GM13977 (cell line): ENCODE results near the gene KIF5A.
"Not testable (repeated sequence)": the region's sequence is repeated elsewhere in the genome, so short reads cannot be mapped to it uniquely, and the experiment has no call there.

Source experiments
- DNase-seq: peaks from one replicate; pipeline ENCODE4 v3.0.0; 2012; ENCODE audit warnings: low spot score
- in situ Hi-C: fragments of 300-500 bp; cut with MboI; formaldehyde crosslinking; loops from one replicate; pipeline ENCODE4 v1.12.0; 2022; ENCODE audit warnings: low sequenced_read_pairs, low pct_unique_long_range_greater_than_20kb, mixed read lengths, inconsistent platforms; ENCODE audit not compliant: unreplicated experiment
- TF ChIP-seq, protein P1 (sequence below): IDR thresholded peaks from 2 replicates; pipeline ENCODE4 v1.5.1; 2012; ENCODE audit warnings: mild to moderate bottlenecking, control low read depth; ENCODE audit not compliant: insufficient read depth; ENCODE audit errors: extremely low read depth, missing control alignments

The KIF5A gene

DNA sequence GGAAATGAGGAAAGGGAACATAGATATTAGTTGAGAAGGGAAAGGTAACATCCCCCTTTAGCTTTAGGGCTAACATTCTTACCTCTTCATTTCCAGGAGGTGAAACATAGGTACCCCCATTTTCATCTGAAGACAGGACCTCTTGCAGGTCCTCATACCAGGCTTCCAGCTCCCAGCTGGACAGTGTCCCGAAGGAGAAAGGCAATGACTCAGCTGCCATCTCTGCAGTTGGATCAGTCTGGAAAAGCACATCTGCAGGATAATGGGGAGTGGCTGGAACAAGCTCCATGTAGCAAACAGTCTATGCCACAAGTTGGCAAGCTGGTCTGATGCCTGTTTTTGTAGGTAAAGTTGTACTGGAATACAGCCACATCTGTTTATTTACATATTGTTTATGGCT lies 32.7 kb upstream of the KIF5A start:
- in situ Hi-C loops, result no loop called here
- no peak for DNase-seq
- TF ChIP-seq, protein P1, sequence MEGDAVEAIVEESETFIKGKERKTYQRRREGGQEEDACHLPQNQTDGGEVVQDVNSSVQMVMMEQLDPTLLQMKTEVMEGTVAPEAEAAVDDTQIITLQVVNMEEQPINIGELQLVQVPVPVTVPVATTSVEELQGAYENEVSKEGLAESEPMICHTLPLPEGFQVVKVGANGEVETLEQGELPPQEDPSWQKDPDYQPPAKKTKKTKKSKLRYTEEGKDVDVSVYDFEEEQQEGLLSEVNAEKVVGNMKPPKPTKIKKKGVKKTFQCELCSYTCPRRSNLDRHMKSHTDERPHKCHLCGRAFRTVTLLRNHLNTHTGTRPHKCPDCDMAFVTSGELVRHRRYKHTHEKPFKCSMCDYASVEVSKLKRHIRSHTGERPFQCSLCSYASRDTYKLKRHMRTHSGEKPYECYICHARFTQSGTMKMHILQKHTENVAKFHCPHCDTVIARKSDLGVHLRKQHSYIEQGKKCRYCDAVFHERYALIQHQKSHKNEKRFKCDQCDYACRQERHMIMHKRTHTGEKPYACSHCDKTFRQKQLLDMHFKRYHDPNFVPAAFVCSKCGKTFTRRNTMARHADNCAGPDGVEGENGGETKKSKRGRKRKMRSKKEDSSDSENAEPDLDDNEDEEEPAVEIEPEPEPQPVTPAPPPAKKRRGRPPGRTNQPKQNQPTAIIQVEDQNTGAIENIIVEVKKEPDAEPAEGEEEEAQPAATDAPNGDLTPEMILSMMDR, result no peak

DNA sequence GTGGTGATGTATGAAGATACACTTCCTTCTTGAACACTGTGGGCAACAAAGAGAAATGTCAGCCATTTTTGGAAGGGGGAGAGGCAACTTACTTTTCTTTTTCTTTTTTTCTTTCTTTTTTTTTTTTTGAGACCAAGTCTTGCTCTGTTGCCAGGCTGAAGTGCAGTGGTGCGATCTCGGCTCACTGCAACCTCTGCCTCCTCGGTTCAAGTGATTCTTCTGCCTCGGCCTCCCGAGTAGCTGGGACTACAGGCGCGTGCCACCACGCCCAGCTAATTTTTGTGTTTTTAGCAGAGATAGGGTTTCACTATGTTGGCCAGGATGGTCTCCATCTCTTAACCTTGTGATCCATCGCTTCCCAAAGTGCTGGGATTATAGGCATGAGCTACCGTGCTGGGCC lies 32.1 kb upstream of the KIF5A start:
- DNase-seq, in situ Hi-C loops: not testable (repeated sequence)

DNA sequence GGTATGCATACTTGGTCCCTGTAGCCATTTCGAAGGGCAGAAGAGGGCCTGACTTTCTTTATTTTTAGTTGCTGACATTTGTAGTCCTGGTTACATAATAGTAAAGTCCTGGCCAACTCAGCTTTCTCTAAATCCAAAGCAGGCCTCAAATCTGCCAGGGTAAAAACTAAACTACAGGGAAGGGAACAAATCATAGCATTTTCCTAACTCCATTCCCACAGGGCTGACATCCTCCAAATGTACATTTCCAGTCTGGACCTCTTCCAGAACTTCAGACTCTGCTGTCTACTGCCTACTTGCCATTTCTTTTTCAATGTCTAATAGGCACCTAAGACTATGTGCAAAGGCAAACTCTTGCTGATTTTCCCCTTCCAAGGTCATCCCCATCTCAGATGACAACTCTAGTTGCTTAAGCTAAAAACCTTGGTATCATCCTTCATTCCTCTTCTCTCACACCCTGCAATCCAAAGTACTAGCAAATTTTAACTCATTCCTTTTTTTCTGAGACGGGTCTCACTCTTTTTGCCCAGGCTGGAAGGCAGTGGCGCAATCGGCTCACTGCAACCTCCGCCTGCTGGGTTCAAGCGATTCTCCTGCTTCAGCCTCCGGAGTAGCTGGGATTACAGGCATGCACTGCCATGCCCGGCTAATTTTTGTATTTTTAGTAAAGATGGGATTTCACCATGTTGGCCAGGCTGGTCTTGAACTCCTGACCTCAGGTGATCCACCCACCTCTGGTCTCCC lies 31.5 kb upstream of the KIF5A start:
- TF ChIP-seq, protein P1, result no peak
- no peak for DNase-seq
- in situ Hi-C loops, result no loop called here

DNA sequence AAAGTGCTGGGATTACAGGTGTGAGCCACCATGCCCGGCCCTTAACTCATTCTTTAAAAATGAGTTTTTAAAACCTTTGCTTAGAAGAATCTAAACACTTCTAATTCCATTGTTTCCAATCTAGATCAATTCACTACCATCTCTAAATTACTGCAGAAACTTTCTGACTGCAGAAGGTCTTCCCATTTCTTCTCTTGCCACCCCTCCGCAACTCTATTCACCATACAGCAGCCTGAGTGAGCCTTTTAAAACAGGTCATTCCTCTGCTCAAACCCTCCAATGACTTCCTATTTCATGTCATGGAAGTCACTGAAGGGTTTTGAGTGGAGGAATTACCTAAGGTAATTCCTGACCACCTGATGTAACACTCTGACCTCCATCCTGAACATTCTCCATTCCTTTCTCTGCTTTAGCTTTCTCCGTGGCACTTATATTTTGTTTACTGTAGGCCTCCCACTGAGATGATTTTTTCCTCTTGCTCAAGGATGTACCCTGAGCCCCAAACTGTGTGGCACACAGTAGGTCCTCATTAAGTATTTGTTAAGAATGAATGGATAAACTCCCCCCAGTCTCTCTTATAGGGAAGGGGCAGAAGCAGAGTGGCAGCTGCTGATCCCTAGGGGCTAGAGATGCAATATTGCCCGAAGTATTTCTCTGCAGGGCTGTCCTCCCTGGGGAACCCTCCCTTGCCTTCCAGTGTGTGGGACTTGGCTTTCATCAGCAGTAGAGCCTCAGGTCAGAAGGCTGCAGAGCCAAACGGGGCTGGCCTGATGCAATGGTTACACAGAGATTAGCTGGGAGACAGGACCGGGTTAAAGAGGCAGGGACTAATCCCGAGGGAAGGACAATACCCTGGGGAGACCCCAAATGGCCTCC lies 30.7 kb upstream of the KIF5A start:
- DNase-seq, result no peak
- TF ChIP-seq, protein P1, result no peak
- in situ Hi-C loops, result no loop called here

DNA sequence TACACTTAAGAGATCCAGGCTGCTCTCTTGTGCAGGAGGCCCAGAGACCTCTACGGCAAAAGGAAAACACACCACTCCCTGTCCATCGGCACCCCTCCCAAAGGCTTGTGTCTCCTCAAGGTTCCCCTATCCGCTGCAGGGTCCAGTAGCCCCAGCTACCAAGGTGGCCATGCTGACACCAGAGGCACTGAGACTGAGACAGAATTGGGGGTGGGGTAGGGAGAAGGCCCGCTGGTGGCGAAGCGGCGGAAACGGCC lies 30.1 kb upstream of the KIF5A start:
- no peak for DNase-seq
- in situ Hi-C loops, result no loop called here
- TF ChIP-seq, protein P1, result no peak

DNA sequence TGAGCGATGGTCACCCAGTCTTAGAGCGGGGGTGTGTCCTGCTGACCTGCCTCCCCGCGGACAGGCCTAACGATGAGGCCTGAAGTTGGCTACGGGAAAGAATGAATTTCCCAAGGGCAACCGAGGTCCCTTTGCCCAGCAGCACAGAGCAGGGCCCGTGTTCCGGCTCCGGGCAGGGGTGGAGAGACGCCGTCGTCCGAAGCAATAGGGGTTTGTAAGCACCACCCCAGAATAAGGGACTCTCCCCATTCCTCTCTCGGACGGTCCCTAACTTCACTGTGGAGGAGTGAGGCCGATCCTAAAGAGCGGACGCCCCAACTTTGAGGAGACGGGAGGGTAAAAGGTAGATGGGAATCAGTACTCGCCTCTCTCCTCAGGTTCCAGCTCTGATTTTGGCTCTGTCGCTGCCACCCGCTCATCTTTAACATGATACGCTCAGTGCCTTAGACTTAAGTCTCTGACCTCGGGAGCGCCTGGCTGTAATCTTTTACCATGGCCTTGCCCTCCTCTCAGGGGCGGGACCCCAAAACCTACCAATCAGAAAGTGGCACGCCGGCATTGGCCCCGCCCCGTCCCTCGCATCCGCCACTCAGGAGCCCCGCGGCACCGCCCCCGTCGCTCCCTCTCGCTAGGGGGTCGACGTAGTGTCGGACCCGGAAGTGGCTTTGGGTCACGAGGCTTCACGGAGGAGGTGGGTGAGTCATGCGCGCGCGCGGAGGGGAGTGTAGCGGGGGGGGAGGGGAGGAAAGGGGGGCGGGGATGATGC lies 29.6 kb upstream of the KIF5A start, which contains the start of gene DDIT3:
Gene DDIT3 (minus strand): TSS at position 462 of the 766 bp plus-strand sequence. CDS start 3,108 bp downstream, outside the sequence.
- peak; percentile 96 for DNase-seq
- TF ChIP-seq, protein P1, result no peak
- in situ Hi-C loops, result no loop called here
